ENCODE data around the gene NRF1. TPM values are rescaled to one million over a fixed set of nuclear protein-coding genes. Genes with fewer than 3 reads are reported as not detected.

Gene NRF1
- total RNA-seq, 1 donor from 2014 or later = 22.6 TPM

DNA sequence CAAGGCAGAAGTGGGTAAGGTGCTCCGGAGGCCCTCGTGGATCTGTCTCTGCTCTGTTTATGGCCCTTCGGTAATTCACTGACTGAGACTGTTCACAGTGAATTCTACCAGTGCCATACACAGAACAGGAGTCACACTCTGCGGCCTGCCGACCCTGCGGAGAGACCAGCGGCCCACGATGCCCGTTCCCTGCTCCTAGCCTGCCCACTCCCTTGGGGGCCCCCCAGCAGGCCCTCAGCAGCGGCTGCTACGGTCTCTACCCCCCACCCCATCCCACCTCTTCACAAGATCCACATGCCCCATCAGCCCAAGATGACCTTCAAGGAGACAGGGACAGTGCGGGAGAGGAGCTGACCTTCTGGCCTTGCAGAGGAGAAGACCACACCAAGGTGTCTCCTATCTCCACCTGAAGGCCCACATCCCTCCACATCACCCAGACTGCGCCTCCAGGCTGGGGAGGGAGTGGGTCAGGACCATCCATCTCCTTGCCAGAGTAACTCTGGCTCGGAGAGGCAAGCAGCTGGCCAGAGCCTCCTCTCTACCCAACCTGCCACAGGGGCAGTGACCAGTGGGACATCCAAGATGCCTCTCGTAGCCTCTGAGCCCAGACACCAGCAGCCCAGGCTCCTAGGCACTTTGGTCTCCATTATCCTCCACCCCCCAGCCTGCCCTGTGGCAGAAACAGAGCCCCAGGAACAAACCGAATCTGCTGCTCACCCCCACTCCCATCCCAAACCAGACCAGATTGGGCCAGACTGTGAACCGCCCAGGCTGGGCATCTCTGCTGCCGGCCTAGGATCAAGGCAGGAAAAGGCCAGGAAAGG, 163.6 kb downstream of the NRF1 start:
- Histone ChIP-seq H3K4me1 (peaks cover 18% of the 10 kb centered on the region), H3K9me3 (no peaks in the 10 kb centered on the region), H3K27ac (no peak overlapping the region), H3K27me3 (peaks cover 10% of the 10 kb centered on the region), H3K36me3 (no peaks in the 10 kb centered on the region), H3K4me3 (no peak overlapping the region)
- intact Hi-C loops (cut with DNase I) = loop anchor here (10.0 kb wide), 1 partner anchor 280 kb away; no protein-coding TSS in a partner anchor
- no peak for TF ChIP-seq POLR2AphosphoS5 (IDR thresholded peaks at IDR 0.05; ENCODE audit: insufficient read depth in 1 of 2, low read depth in 1 of 2)
- TF ChIP-seq, protein P1, sequence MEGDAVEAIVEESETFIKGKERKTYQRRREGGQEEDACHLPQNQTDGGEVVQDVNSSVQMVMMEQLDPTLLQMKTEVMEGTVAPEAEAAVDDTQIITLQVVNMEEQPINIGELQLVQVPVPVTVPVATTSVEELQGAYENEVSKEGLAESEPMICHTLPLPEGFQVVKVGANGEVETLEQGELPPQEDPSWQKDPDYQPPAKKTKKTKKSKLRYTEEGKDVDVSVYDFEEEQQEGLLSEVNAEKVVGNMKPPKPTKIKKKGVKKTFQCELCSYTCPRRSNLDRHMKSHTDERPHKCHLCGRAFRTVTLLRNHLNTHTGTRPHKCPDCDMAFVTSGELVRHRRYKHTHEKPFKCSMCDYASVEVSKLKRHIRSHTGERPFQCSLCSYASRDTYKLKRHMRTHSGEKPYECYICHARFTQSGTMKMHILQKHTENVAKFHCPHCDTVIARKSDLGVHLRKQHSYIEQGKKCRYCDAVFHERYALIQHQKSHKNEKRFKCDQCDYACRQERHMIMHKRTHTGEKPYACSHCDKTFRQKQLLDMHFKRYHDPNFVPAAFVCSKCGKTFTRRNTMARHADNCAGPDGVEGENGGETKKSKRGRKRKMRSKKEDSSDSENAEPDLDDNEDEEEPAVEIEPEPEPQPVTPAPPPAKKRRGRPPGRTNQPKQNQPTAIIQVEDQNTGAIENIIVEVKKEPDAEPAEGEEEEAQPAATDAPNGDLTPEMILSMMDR (IDR thresholded peaks at IDR 0.05) = no peak
- no peak for TF ChIP-seq POLR2A (IDR thresholded peaks at IDR 0.05)
- DNase-seq (ENCODE audit: extremely low spot score in 2 of 2) = no peak

DNA sequence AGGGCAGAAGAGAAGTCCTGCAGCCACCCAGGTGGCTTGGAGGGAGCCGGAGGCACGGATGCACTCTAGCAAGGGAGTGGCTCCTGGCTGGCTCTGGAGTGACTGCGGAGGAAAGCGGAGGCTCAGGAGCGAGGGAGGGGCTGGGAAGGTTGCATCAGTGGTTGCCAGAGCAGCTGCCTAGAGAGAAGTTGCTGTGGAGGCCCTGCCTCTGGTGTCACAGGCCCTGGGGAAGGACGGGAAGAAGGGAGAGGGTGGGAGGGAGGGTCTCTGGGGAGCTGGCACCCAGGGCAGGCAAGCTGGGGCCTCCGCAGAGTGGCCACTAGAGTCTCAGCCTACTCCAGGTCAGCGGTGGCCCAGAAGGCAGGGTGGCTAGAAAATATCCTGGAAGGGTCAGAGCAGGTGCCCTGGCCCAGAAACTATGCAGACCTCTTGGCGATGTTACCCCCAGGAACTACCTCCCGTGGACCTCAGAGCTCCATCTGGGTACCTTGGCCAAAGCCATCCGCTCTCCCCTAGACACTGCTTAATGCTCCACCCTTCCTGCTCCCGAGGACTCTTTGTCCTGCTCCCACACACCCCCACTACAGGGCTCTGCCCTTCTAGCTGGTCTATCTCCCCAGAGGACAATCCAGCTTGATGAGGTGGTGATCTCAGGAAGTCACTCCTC, 164.3 kb downstream of the NRF1 start:
- no peaks in the 10 kb centered on the region for H3K9me3 ChIP-seq
- H3K36me3 ChIP-seq = no peaks in the 10 kb centered on the region
- peaks cover 16% of the 10 kb centered on the region for H3K27me3 ChIP-seq
- no peak for TF ChIP-seq POLR2AphosphoS5 (IDR thresholded peaks at IDR 0.05; ENCODE audit: insufficient read depth in 1 of 2, low read depth in 1 of 2)
- TF ChIP-seq POLR2A (IDR thresholded peaks at IDR 0.05) = no peak
- TF ChIP-seq, protein P1 (IDR thresholded peaks at IDR 0.05) = no peak
- no peak overlapping the region for H3K4me3 ChIP-seq
- peaks cover 25% of the 10 kb centered on the region for H3K4me1 ChIP-seq
- intact Hi-C loops (cut with DNase I) = loop anchor here (10.0 kb wide), 1 partner anchor 281 kb away; no protein-coding TSS in a partner anchor
- H3K27ac ChIP-seq = no peak overlapping the region
- no peak for DNase-seq (ENCODE audit: extremely low spot score in 2 of 2)

DNA sequence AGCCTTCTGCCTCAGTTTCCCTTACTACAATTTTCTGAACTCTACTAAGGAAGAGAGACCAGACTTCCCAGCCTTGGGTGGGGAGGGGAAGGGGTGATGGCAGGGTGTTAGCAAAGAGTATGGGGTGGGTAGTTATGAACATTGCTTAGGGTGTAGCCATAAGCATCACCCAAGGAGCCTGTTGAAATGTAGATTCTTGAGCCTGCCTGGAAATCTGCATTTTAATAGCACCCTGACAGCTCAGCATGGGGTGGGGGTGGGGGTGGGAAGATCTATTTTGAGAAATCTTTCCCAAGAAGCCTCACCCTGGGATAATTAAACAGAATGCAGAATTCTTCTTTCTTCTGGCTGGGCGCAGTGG, 164.8 kb downstream of the NRF1 start:
- H3K9me3 ChIP-seq = no peaks in the 10 kb centered on the region
- intact Hi-C loops (cut with DNase I) = loop anchor here (10.0 kb wide), 1 partner anchor 282 kb away; no protein-coding TSS in a partner anchor
- TF ChIP-seq POLR2AphosphoS5 (IDR thresholded peaks at IDR 0.05; ENCODE audit: insufficient read depth in 1 of 2, low read depth in 1 of 2) = no peak
- TF ChIP-seq POLR2A (IDR thresholded peaks at IDR 0.05) = no peak
- TF ChIP-seq, protein P1 (IDR thresholded peaks at IDR 0.05) = no peak
- no peak overlapping the region for H3K4me3 ChIP-seq
- no peak for DNase-seq (ENCODE audit: extremely low spot score in 2 of 2)
- no peak overlapping the region for H3K27ac ChIP-seq
- peaks cover 20% of the 10 kb centered on the region for H3K27me3 ChIP-seq
- no peaks in the 10 kb centered on the region for H3K36me3 ChIP-seq
- H3K4me1 ChIP-seq = peaks cover 30% of the 10 kb centered on the region

DNA sequence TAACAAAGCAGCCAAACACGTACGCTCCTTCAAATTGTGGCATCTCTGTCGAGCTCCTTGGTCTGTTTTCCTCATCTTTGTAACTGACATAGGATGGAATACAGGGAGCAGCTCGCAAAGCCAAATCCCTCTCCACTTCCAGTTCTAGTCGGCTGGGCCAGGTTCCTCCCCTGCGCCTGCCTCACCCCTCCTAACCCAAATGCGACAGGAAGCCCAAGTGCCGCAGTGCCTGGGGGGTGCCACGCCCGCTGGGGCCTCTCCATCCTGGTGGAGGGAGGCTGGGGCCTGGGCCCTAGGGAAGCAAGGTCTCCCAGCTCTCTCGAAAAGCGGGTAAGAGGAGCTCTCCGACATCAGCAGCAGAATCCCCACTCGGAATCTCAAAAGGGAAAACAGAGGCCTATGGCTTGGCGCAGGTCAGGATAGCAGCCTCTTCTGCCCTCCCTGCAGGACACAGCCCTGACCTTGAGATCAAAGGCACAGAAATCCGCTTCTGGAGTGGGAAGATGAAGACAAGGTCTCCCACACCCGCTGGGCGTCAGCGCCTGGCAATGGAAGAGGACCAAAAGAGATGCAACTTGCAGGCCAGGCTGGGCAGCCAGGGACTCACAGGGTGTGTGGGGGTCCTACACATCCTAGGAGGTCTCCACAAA, 165.8 kb downstream of the NRF1 start:
- Histone ChIP-seq H3K9me3 (no peaks in the 10 kb centered on the region), H3K4me3 (no peak overlapping the region), H3K27ac (no peak overlapping the region), H3K36me3 (no peaks in the 10 kb centered on the region), H3K27me3 (peaks cover 29% of the 10 kb centered on the region), H3K4me1 (peaks cover 40% of the 10 kb centered on the region)
- no peak for DNase-seq (ENCODE audit: extremely low spot score in 2 of 2)
- no peak for TF ChIP-seq POLR2AphosphoS5 (IDR thresholded peaks at IDR 0.05; ENCODE audit: insufficient read depth in 1 of 2, low read depth in 1 of 2)
- TF ChIP-seq, protein P1 (IDR thresholded peaks at IDR 0.05) = no peak
- intact Hi-C loops (cut with DNase I) = loop anchor here (10.0 kb wide), 1 partner anchor 283 kb away; no protein-coding TSS in a partner anchor

All from vagina (tissue), 2 donors.